ENCODE measurements around the gene ABI1.
"Not testable (repeated sequence)": the region's sequence is repeated elsewhere in the genome, so short reads cannot be mapped to it uniquely, and the experiment has no call there.

The ABI1 gene

DNA sequence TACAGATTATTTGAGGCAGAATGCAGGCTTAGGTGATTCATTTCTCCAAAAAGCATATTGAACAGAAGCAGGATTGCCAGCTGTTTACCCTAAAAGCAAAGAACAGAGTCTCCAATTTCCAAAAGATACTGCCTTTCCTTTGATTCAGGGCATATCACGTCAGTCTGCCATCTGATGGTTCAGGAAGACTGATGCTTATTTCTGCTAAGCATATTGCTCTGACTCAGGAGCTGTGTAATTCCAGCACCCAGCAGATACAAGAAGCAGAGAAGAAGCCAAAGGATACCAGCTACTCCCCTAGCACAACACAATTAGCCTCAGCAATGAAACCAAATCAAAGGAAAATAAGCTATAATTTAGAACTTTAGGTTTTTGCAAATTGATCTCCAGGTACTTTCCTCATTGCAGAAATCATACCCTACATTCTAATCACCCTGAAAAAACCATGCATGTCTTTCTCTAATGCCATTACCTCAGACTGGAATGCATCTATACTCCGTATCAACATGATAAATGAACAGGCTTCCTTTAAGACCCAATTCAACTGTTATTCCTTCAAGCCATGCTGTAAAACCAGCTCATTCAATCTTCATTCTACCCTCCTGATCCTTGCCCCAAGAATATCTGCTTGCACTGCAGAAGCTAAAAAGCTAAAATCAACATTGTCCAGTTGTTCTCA is 55.1 kb downstream of the ABI1 start:
- in situ Hi-C loops (cut with MboI; ENCODE audit: low sequenced_read_pairs), result no loop called here

GRCh38 chr10:26804418-26805393 is 56.1 kb downstream of the ABI1 start:
- in situ Hi-C loops (cut with MboI; ENCODE audit: low sequenced_read_pairs), result no loop called here

- in situ Hi-C loops (cut with MboI; ENCODE audit: low sequenced_read_pairs), result no loop called here
These were observed 56.9 kb downstream of the ABI1 start for GRCh38 chr10:26803849-26804248.

GRCh38 chr10:26802527-26802926 is 58.2 kb downstream of the ABI1 start:
- in situ Hi-C loops (cut with MboI; ENCODE audit: low sequenced_read_pairs), result no loop called here

- in situ Hi-C loops (cut with MboI; ENCODE audit: low sequenced_read_pairs), result no loop called here
These were observed 58.9 kb downstream of the ABI1 start for GRCh38 chr10:26801831-26802230.

DNA sequence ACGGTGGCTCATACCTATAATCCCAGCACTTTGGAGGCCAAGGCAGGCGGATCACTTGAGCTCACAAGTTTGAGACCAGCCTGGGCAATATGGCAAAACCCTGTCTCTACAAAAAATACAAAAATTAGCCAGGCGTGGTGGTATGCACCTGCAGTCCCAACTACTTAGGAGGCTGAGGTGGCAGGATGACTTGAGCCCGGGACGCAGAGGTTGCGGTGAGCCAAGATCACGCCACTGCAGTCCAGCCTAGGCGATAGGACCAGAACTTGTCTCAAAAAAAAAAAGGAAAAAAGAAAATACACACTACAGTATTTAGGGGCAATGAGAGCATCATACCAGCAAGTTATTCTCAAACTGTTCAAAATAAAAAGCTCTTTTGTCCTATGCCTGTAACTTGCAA is 59.5 kb downstream of the ABI1 start:
- in situ Hi-C loops (cut with MboI; ENCODE audit: low sequenced_read_pairs), result no loop called here

DNA sequence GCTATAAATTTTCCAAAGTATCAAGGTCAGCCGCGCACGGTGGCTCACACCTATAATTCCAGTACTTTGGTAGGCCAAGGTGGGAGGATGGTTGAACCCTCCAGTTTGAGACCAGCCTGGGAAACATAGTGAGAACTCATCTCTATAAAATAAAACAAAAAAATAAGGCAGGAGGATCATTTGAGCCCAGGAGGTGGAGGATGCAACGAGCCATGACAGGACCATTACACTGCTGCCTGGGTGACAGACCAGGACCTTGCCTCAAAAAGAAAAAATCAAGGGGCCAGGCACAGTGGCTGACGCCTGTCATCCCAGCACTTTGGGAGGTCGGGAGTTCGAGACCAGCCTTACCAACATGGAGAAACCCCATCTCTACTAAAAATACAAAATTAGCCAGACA is 60.3 kb downstream of the ABI1 start:
- in situ Hi-C loops (cut with MboI; ENCODE audit: low sequenced_read_pairs), result no loop called here

DNA sequence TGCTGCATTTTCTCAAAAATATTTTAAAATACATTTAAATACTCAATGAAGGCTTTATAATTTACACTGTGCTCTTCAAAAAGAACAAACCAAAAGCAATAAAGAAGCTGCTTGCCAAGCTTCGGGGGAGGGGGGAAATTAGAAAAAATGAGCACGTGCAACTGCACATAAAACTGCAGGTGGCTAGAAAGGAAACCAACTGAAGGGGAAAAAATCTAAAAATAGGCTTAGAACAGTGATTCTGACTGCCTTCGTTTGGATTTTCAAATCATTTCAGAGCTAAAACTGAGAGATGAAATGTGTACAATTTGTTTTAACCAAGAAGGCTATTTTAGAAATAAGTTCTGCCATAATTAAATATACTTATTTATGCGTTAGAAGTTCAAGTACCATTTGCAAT is 61.4 kb downstream of the ABI1 start:
- in situ Hi-C loops (cut with MboI; ENCODE audit: low sequenced_read_pairs), result no loop called here

GRCh38 chr10:26798298-26798697 is 62.5 kb downstream of the ABI1 start:
- in situ Hi-C loops (cut with MboI; ENCODE audit: low sequenced_read_pairs), result no loop called here

DNA sequence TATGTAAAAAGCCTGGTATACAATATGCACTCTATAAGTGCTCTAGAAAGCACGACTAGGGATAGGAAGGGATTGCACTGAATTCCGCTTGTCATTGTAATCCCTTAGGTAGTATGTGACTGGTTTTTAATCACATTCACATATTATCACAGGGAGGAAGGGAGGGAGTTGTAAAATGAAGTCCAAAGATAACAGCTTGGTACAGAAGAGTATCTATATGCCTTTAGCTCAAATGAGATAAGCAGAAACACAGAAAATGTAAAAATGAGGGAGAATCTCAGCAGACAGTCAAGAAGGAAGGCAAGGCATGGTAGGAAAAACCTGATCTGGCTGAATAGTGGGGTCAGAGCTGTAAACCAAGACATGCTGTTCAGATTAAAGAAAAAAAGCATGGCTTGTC is 63.4 kb downstream of the ABI1 start:
- in situ Hi-C loops (cut with MboI; ENCODE audit: low sequenced_read_pairs), result no loop called here

DNA sequence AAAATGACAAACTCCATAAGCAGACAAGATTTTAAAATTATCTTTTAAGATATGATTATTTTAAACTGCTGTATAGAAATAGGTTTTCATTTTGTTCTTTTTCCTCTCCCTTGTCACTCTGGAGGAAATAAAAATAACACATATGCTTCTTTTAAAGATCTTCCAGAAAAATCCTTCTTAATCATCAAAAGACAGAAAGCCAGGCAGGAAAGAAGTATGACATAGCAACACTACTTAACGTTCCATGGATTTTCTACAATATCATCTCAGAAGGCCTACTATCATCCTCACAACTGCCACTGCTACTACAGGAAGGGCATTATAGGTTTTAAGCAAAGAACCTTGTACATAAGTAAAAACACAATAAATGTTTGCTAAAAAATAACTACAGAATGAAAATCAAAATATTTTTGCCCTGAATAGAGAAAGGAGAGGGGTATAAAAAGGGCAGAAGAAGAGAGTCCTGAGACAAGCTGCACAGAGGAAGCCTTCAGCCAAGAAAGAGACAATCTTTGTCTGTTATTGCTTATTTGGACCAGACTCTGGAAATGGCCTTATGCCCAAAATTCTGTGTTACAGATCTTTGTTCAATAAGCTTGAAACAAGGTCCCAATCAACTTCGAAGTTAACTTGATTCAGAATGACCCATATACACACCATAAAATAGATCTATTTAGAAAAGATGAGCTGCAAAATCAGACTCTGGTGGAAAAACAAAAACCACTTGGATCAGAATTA is 67.8 kb downstream of the ABI1 start:
- in situ Hi-C loops (cut with MboI; ENCODE audit: low sequenced_read_pairs), result no loop called here

- in situ Hi-C loops (cut with MboI; ENCODE audit: low sequenced_read_pairs), result no loop called here
These were observed 70.3 kb downstream of the ABI1 start for GRCh38 chr10:26790221-26790995.

- in situ Hi-C loops (cut with MboI; ENCODE audit: low sequenced_read_pairs), result not testable (repeated sequence)
These were observed 71.0 kb downstream of the ABI1 start for GRCh38 chr10:26789779-26790178.

DNA sequence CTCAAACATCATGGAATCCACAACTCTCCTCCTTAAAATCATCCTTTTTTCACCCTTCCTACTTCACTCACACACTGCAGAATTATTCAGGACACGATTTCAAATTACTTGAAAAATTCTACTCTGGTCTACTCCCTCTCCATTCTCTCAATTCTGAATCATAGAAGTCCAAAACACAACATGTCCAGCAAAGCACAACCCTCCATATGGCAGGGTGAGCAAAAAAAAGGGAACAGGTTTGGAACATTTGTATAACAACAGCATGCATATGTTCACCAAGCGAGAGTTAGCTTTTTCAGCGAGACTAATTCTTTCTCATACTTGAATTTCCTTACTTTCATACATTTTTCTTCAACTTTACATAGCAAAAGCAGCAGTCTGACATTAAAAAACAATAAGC is 73.4 kb downstream of the ABI1 start:
- in situ Hi-C loops (cut with MboI; ENCODE audit: low sequenced_read_pairs), result no loop called here

DNA sequence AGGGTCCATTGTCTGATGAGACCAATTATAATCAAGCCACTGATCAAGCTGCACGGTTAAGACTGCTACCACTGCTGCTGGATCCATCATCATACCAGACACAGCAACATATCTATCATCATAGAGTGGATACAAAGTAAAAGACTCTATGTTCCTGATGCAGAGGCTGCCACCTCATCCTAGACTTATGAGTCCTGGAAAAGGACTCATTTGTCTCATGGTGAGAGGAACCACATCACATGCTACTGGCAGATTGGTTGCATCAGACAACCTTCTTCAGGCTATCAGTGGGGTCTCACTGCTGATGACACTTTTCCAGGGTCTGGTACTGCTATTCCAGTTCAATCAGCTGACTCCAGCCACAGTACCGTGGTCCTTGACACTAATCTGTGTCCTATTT is 79.0 kb downstream of the ABI1 start:
- in situ Hi-C loops (cut with MboI; ENCODE audit: low sequenced_read_pairs), result no loop called here

GRCh38 chr10:26780793-26781601 is 79.8 kb downstream of the ABI1 start:
- in situ Hi-C loops (cut with MboI; ENCODE audit: low sequenced_read_pairs), result no loop called here

DNA sequence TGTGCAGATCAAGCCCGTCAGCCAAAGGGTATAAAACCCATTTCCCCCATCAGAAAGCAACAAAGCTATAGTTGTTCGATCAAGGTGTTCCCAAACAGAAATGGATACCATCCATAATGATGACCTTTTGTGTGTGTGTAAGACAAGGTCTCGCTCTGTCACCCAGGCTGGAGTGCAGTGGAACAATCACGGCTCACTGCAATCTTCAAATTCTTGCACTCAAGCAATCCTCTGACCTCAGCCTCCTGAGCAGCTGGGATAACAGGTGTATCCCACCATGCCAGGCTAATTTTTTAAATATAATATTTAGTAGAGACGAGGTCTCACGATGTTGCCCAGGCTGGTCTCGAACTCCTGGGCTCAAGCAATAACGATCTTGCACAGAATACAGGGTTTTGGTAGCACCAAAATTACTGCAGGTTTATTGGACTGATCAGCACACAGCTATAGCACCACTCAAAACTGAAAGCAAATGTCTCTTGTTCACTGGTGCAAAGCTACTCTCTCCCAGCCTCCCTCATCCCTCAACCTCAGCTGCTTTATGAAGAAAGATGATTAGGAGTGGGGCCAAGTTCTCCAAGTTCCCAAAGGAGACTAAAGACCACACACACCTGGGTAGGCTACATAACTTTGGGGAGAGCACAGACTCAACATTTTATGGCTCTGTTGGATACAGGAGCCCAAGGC is 80.5 kb downstream of the ABI1 start:
- in situ Hi-C loops (cut with MboI; ENCODE audit: low sequenced_read_pairs), result no loop called here

- in situ Hi-C loops (cut with MboI; ENCODE audit: low sequenced_read_pairs), result no loop called here
These were observed 81.4 kb downstream of the ABI1 start for GRCh38 chr10:26779176-26779860.

DNA sequence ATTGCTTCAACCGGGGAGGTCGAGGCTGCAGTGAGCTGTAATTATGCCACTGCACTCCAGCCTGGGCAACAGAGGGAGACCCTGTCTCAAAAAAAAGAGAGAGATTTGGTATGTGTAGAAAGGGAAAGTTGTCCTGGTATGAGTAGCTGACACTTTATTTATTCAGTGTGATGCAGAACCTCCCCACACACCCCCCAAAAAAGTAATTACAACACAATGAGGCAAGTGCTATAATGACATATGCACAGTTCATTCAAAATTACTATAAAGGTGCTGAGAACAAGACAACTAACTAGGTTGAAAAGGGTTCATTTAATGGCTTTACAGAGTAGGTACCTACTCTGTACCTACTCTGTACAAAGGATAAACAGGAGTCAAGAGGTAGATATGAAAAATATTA is 83.1 kb downstream of the ABI1 start:
- in situ Hi-C loops (cut with MboI; ENCODE audit: low sequenced_read_pairs), result no loop called here
